HCT116 (cell line): Measurements from ENCODE around the gene THRAP3. TPM values are rescaled to one million over a fixed set of nuclear protein-coding genes. Genes with fewer than 3 reads are reported as not detected.

ENCODE experiments used
- ATAC-seq: fragments of 200-7000 bp; cut with Tn5 transposase; 2 replicates; pipeline ENCODE4 v1.9.1; 2020; ENCODE audit warnings: mild to moderate bottlenecking, moderate library complexity
- BruUV-seq: library from RNA; stranded (reverse); fragments of 400-500 nt; replicated peaks from 2 replicates; lab custom pipeline; 2021; lab: Mats Ljungman, UMichigan
- CTCF ChIA-PET: fragments of 300-600 bp; sonication (Branson Sonifier 250); formaldehyde crosslinking; loops from one replicate; lab custom pipeline; 2021; ENCODE audit warnings: antibody characterized with exemption; lab: Charles Lee
- POLR2A ChIA-PET: fragments of 300-600, 350-600 bp; sonication (Branson Sonifier 250); formaldehyde crosslinking; loops from one replicate; lab custom pipeline; 2021; ENCODE audit warnings: antibody characterized with exemption; lab: Charles Lee
- RAD21 ChIA-PET, 2 experiments: fragments of 300-600 bp; sonication (Branson Sonifier 250); formaldehyde crosslinking; loops; one replicate each; lab custom pipeline; 2023; ENCODE audit warnings: low total read pairs in 2 of 2; ENCODE audit not compliant: uncharacterized antibody in 2 of 2, unreplicated experiment in 2 of 2, low non-redundant PET in 1 of 2; lab: Charles Lee
- DNase-seq: peaks from one replicate; pipeline ENCODE4 v3.0.0-alpha.2; 2010; ENCODE audit warnings: low read depth, low spot score
- H2AFZ ChIP-seq: fragments of 200-600 bp; shearing (Covaris generic), sonication (generic); 2 replicates; pipeline ENCODE4 v1.6.1; 2017; ENCODE audit warnings: low read depth, mixed run types, mixed read lengths, antibody characterized with exemption, low read length; ENCODE audit not compliant: poor library complexity, severe bottlenecking
- H3K27ac ChIP-seq: 2 replicates; pipeline ENCODE4 v1.5.1; 2012; ENCODE audit warnings: low read depth, low read length
- H3K27me3 ChIP-seq: fragments of 200-600 bp; sonication (generic); 2 replicates; pipeline ENCODE4 v1.6.1; 2016; ENCODE audit warnings: mixed run types, low read length, mixed read lengths; ENCODE audit not compliant: insufficient read depth
- H3K36me3 ChIP-seq, 2 experiments: fragments of 200-500 bp in 1 of 2; fragments of 200-600 bp in 1 of 2; sonication (Bioruptor generic) in 1 of 2; sonication (generic) in 1 of 2; 2 replicates each; pipeline versions ENCODE4 v1.5.1 to v1.6.1; 2014 to 2016; ENCODE audit warnings: low read length in 2 of 2, inconsistent platforms in 1 of 2, mixed read lengths in 1 of 2, mixed run types in 1 of 2; ENCODE audit not compliant: insufficient read depth in 2 of 2, control insufficient read depth in 1 of 2
- H3K4me1 ChIP-seq, 2 experiments: fragments of 200-600 bp in 1 of 2; sonication (generic) in 1 of 2; 2 replicates each; pipeline versions ENCODE4 v1.5.1 to v1.6.1; 2012 to 2017; ENCODE audit warnings: low read length in 2 of 2, inconsistent platforms in 1 of 2, mild to moderate bottlenecking in 1 of 2, mixed read lengths in 1 of 2, mixed run types in 1 of 2, moderate library complexity in 1 of 2; ENCODE audit not compliant: insufficient read depth in 2 of 2, control insufficient read depth in 1 of 2
- H3K4me2 ChIP-seq: fragments of 200-600 bp; sonication (generic); 2 replicates; pipeline ENCODE4 v1.6.1; 2017; ENCODE audit warnings: mixed run types, low read length, mixed read lengths
- H3K4me3 ChIP-seq, 2 experiments: fragments of 200-600 bp in 1 of 2; sonication (generic) in 1 of 2; replicated peaks in 1 of 2; 2 replicates each; pipeline ENCODE4 v1.5.1; 2011 to 2016; ENCODE audit warnings: low read length in 2 of 2, control low read depth in 1 of 2, low read depth in 1 of 2, mild to moderate bottlenecking in 1 of 2, mixed read lengths in 1 of 2, mixed run types in 1 of 2
- H3K79me2 ChIP-seq: fragments of 200-600 bp; sonication (generic); 2 replicates; pipeline ENCODE4 v1.6.1; 2017; ENCODE audit warnings: mild to moderate bottlenecking, mixed run types, low read length, moderate library complexity, mixed read lengths; ENCODE audit not compliant: insufficient read depth
- H3K9ac ChIP-seq: fragments of 200-600 bp; sonication (generic); 2 replicates; pipeline ENCODE4 v1.6.1; 2016; ENCODE audit warnings: low read length, mixed read lengths
- H3K9me2 ChIP-seq: fragments of 200-600 bp; sonication (generic), shearing (Covaris generic); 2 replicates; pipeline ENCODE4 v1.6.1; 2017; ENCODE audit warnings: mixed run types, mild to moderate bottlenecking, moderate library complexity; ENCODE audit not compliant: insufficient read depth
- H3K9me3 ChIP-seq, 2 experiments: fragments of 200-500 bp in 1 of 2; fragments of 200-600 bp in 1 of 2; sonication (Bioruptor generic) in 1 of 2; sonication (generic) in 1 of 2; 2 replicates each; pipeline ENCODE4 v1.6.1; 2014 to 2017; ENCODE audit warnings: low read length in 2 of 2, mixed read lengths in 2 of 2, inconsistent platforms in 1 of 2, low read depth in 1 of 2, mild to moderate bottlenecking in 1 of 2, mixed run types in 1 of 2, moderate library complexity in 1 of 2; ENCODE audit not compliant: control insufficient read depth in 1 of 2, insufficient read depth in 1 of 2
- H4K20me1 ChIP-seq: fragments of 200-600 bp; sonication (generic), shearing (Covaris generic); 2 replicates; pipeline ENCODE4 v1.6.1; 2017; ENCODE audit warnings: mixed run types, mild to moderate bottlenecking, moderate library complexity; ENCODE audit not compliant: insufficient read depth
- CBX3 ChIP-seq: IDR thresholded peaks from 2 replicates; pipeline ENCODE4 v1.6.1; 2012; ENCODE audit warnings: low read depth
- ZBTB33 ChIP-seq: IDR thresholded peaks from 2 replicates; pipeline ENCODE4 v1.6.1; 2011; ENCODE audit warnings: mild to moderate bottlenecking, low read length, moderate library complexity; ENCODE audit not compliant: insufficient replicate concordance; ENCODE audit errors: extremely low read depth
- ZFX ChIP-seq: fragments of 450-650 bp; IDR thresholded peaks from 2 replicates; pipeline ENCODE4 v1.6.1; 2017
- intact Hi-C: fragments of 100-400 bp; cut with micrococcal nuclease; formaldehyde crosslinking; loops from 2 replicates; pipeline ENCODE4 v1.10.0; 2022
- total RNA-seq: library from RNA; stranded (reverse); gene quantifications from one replicate; pipeline ENCODE4 v1.2.1, GENCODE V29; 2021; ENCODE audit not compliant: unreplicated experiment

THRAP3 gene
- total RNA-seq, 1 experiment from 2014 or later, result 144 TPM

GRCh38 chr1:36322041-36322785, 98.0 kb downstream of the THRAP3 start:
- Histone ChIP-seq H4K20me1 (no peaks in the 10 kb centered on the region), H3K9me2 (no peaks in the 10 kb centered on the region), H3K9ac (peak overlapping the region; percentile 76), H3K4me1 (peaks cover 20 to 57% of the 10 kb centered on the region in 2 experiments), H3K9me3 (no peaks in the 10 kb centered on the region), H2AFZ (no peak overlapping the region)
- ChIA-PET POLR2A (interaction anchor here (1.3 to 3.3 kb wide), 2 partner anchors 64 to 79 kb away, joined by 6 to 12 read pairs; no protein-coding TSS in a partner anchor), CTCF (interaction anchor here (1.1 to 1.3 kb wide), 3 partner anchors 20 to 172 kb away, joined by 4 to 7 read pairs (median 4); partner anchors contain the start of gene TRAPPC3)
- intact Hi-C loops, result no loop called here
- DNase-seq (no peak), ATAC-seq (peak; percentile 13)
- TF ChIP-seq CBX3, result no peak
- TF ChIP-seq ZBTB33, result no peak
- peak; percentile 34 for TF ChIP-seq ZFX
- TF ChIP-seq, all 23 proteins: peak for 1
- RAD21 ChIA-PET, result no interaction called here
- Histone ChIP-seq H3K36me3 (no peaks in the 10 kb centered on the region; a peak in 1 of 4 replicates), H3K4me3 (peak overlapping the region; percentile 58 to 69), H3K27me3 (no peaks in the 10 kb centered on the region), H3K4me2 (peak overlapping the region; percentile 87), H3K27ac (peak overlapping the region; percentile 89), H3K79me2 (peaks cover 11% of the 10 kb centered on the region; the same call in 1 of the 2 replicates)
- no TSS peak for BruUV-seq
